ENCODE data around the gene BCAS3. TPM values are rescaled to one million over a fixed set of nuclear protein-coding genes. Genes with fewer than 3 reads are reported as not detected.
"Not testable (repeated sequence)": the region's sequence is repeated elsewhere in the genome, so short reads cannot be mapped to it uniquely, and the experiment has no call there.

BCAS3 gene
- total RNA-seq, 3 donors from 2014 or later, result 3.6 to 4.2 (median 4.1) TPM

- H3K4me3 Mint-ChIP-seq, result no peak overlapping the region
- no peaks in the 10 kb centered on the region for H3K36me3 Mint-ChIP-seq (ENCODE audit: insufficient read depth)
- peaks cover 26% of the 10 kb centered on the region for H3K4me1 Mint-ChIP-seq (ENCODE audit: low read depth)
- DNase-seq, result no peak
- ATAC-seq, result no peak
- no peaks in the 10 kb centered on the region for H3K9me3 Mint-ChIP-seq
- H3K27me3 Mint-ChIP-seq (ENCODE audit: low read depth), result no peaks in the 10 kb centered on the region
Measured at GRCh38 chr17:61140081-61140786, 462.6 kb downstream of the BCAS3 start.

- H3K36me3 Mint-ChIP-seq (ENCODE audit: insufficient read depth), result no peaks in the 10 kb centered on the region
- H3K27me3 Mint-ChIP-seq (ENCODE audit: low read depth), result no peaks in the 10 kb centered on the region
- no peak for ATAC-seq
- no peaks in the 10 kb centered on the region for H3K9me3 Mint-ChIP-seq
- no peak for DNase-seq
- H3K4me3 Mint-ChIP-seq, result no peak overlapping the region
- peaks cover 27% of the 10 kb centered on the region for H3K4me1 Mint-ChIP-seq (ENCODE audit: low read depth)
Measured at GRCh38 chr17:61143026-61143425, 465.4 kb downstream of the BCAS3 start.

GRCh38 chr17:61144137-61144536 is 466.5 kb downstream of the BCAS3 start:
- ATAC-seq (no peak), DNase-seq (no peak)
- no peaks in the 10 kb centered on the region for H3K27me3 Mint-ChIP-seq (ENCODE audit: low read depth)
- peaks cover 17% of the 10 kb centered on the region for H3K4me1 Mint-ChIP-seq (ENCODE audit: low read depth)
- H3K9me3 Mint-ChIP-seq, result no peaks in the 10 kb centered on the region
- H3K4me3 Mint-ChIP-seq, result no peak overlapping the region
- no peaks in the 10 kb centered on the region for H3K36me3 Mint-ChIP-seq (ENCODE audit: insufficient read depth)

GRCh38 chr17:61144617-61145564 is 467.2 kb downstream of the BCAS3 start:
- no peak for DNase-seq
- H3K36me3 Mint-ChIP-seq (ENCODE audit: insufficient read depth), result no peaks in the 10 kb centered on the region
- ATAC-seq, result no peak
- H3K9me3 Mint-ChIP-seq, result no peaks in the 10 kb centered on the region
- H3K4me1 Mint-ChIP-seq (ENCODE audit: low read depth), result peaks cover 16% of the 10 kb centered on the region
- no peaks in the 10 kb centered on the region for H3K27me3 Mint-ChIP-seq (ENCODE audit: low read depth)
- no peak overlapping the region for H3K4me3 Mint-ChIP-seq

- ATAC-seq, H3K9me3 Mint-ChIP-seq: not testable (repeated sequence)
- peaks cover 14% of the 10 kb centered on the region for H3K4me1 Mint-ChIP-seq (ENCODE audit: low read depth)
Measured at GRCh38 chr17:61146833-61147232, 469.2 kb downstream of the BCAS3 start.

GRCh38 chr17:61149106-61149825 is 471.6 kb downstream of the BCAS3 start:
- ATAC-seq, result no peak
- H3K9me3 Mint-ChIP-seq, result no peaks in the 10 kb centered on the region
- no peaks in the 10 kb centered on the region for H3K27me3 Mint-ChIP-seq (ENCODE audit: low read depth)
- H3K4me3 Mint-ChIP-seq, result no peak overlapping the region
- no peaks in the 10 kb centered on the region for H3K36me3 Mint-ChIP-seq (ENCODE audit: insufficient read depth)
- peaks cover 15% of the 10 kb centered on the region for H3K4me1 Mint-ChIP-seq (ENCODE audit: low read depth)
- DNase-seq, result no peak

More at GRCh38 chr17:61146833-61147232, 469.2 kb downstream of the BCAS3 start:
- not testable (repeated sequence) for DNase-seq; H3K36me3 Mint-ChIP-seq (ENCODE audit: insufficient read depth); H3K4me3 Mint-ChIP-seq; H3K27me3 Mint-ChIP-seq (ENCODE audit: low read depth)

GRCh38 chr17:61149862-61150362 is 472.3 kb downstream of the BCAS3 start:
- no peak for DNase-seq
- ATAC-seq, result no peak
- Mint-ChIP-seq H3K4me3 (no peak overlapping the region), H3K4me1 (ENCODE audit: low read depth) (peaks cover 15% of the 10 kb centered on the region), H3K9me3 (no peaks in the 10 kb centered on the region), H3K27me3 (ENCODE audit: low read depth) (no peaks in the 10 kb centered on the region), H3K36me3 (ENCODE audit: insufficient read depth) (no peaks in the 10 kb centered on the region)

- H3K9me3 Mint-ChIP-seq, result no peaks in the 10 kb centered on the region
- H3K27me3 Mint-ChIP-seq (ENCODE audit: low read depth), result no peaks in the 10 kb centered on the region
- peaks cover 12% of the 10 kb centered on the region for H3K4me1 Mint-ChIP-seq (ENCODE audit: low read depth)
- ATAC-seq (no peak), DNase-seq (no peak)
- H3K36me3 Mint-ChIP-seq (ENCODE audit: insufficient read depth), result no peaks in the 10 kb centered on the region
- H3K4me3 Mint-ChIP-seq, result no peak overlapping the region
Measured at GRCh38 chr17:61150686-61151299, 473.1 kb downstream of the BCAS3 start.

- no peaks in the 10 kb centered on the region for H3K27me3 Mint-ChIP-seq (ENCODE audit: low read depth)
- no peak overlapping the region for H3K4me3 Mint-ChIP-seq
- DNase-seq, result no peak
- H3K36me3 Mint-ChIP-seq (ENCODE audit: insufficient read depth), result no peaks in the 10 kb centered on the region
- no peaks in the 10 kb centered on the region for H3K9me3 Mint-ChIP-seq
- peaks cover 12% of the 10 kb centered on the region for H3K4me1 Mint-ChIP-seq (ENCODE audit: low read depth)
- no peak for ATAC-seq
Measured at GRCh38 chr17:61152898-61153297, 475.2 kb downstream of the BCAS3 start.

GRCh38 chr17:61155590-61156237 is 478.1 kb downstream of the BCAS3 start:
- no peak for ATAC-seq
- no peaks in the 10 kb centered on the region for H3K9me3 Mint-ChIP-seq
- H3K36me3 Mint-ChIP-seq (ENCODE audit: insufficient read depth), result no peaks in the 10 kb centered on the region

GRCh38 chr17:61157246-61157886 is 479.7 kb downstream of the BCAS3 start:
- Mint-ChIP-seq H3K9me3 (no peaks in the 10 kb centered on the region), H3K27me3 (ENCODE audit: low read depth) (no peaks in the 10 kb centered on the region), H3K36me3 (ENCODE audit: insufficient read depth) (no peaks in the 10 kb centered on the region), H3K4me1 (ENCODE audit: low read depth) (peaks cover 18% of the 10 kb centered on the region), H3K4me3 (no peak overlapping the region)
- ATAC-seq, result no peak
- DNase-seq, result no peak

More at GRCh38 chr17:61155590-61156237, 478.1 kb downstream of the BCAS3 start:
- no peak for DNase-seq
- Mint-ChIP-seq H3K4me3 (no peak overlapping the region), H3K27me3 (ENCODE audit: low read depth) (no peaks in the 10 kb centered on the region), H3K4me1 (ENCODE audit: low read depth) (peaks cover 18% of the 10 kb centered on the region)

GRCh38 chr17:61158376-61158775 is 480.7 kb downstream of the BCAS3 start:
- DNase-seq (no peak), ATAC-seq (no peak)
- no peaks in the 10 kb centered on the region for H3K9me3 Mint-ChIP-seq
- no peaks in the 10 kb centered on the region for H3K27me3 Mint-ChIP-seq (ENCODE audit: low read depth)
- H3K4me1 Mint-ChIP-seq (ENCODE audit: low read depth), result peaks cover 17% of the 10 kb centered on the region
- no peak overlapping the region for H3K4me3 Mint-ChIP-seq
- no peaks in the 10 kb centered on the region for H3K36me3 Mint-ChIP-seq (ENCODE audit: insufficient read depth)

GRCh38 chr17:61159221-61159814 is 481.7 kb downstream of the BCAS3 start:
- H3K9me3 Mint-ChIP-seq, result peaks cover 4% of the 10 kb centered on the region
- DNase-seq (no peak), ATAC-seq (no peak)
- peaks cover 2% of the 10 kb centered on the region for H3K36me3 Mint-ChIP-seq (ENCODE audit: insufficient read depth)
- H3K4me1 Mint-ChIP-seq (ENCODE audit: low read depth), result peaks cover 17% of the 10 kb centered on the region
- no peak overlapping the region for H3K4me3 Mint-ChIP-seq
- H3K27me3 Mint-ChIP-seq (ENCODE audit: low read depth), result no peaks in the 10 kb centered on the region
